HUES64 (cell line): Measurements from ENCODE around the gene LMX1B.

Experiments
- H3K27ac ChIP-seq: 2 replicates; pipeline ENCODE4 v1.7.0; 2013; ENCODE audit warnings: low read depth, low read length, inconsistent platforms
- H3K27me3 ChIP-seq: 2 replicates; pipeline ENCODE4 v1.6.1; 2013; ENCODE audit warnings: mild to moderate bottlenecking, low read length; ENCODE audit not compliant: insufficient read depth
- H3K36me3 ChIP-seq: 2 replicates; pipeline ENCODE4 v1.6.1; 2013; ENCODE audit warnings: mild to moderate bottlenecking, low read length; ENCODE audit not compliant: insufficient read depth
- H3K4me1 ChIP-seq: 2 replicates; pipeline ENCODE4 v1.6.1; 2013; ENCODE audit warnings: mild to moderate bottlenecking, low read length, moderate library complexity; ENCODE audit not compliant: insufficient read depth
- H3K4me3 ChIP-seq: 2 replicates; pipeline ENCODE4 v1.5.1; 2013; ENCODE audit warnings: mild to moderate bottlenecking, low read length, moderate library complexity
- H3K9ac ChIP-seq: 2 replicates; pipeline ENCODE4 v1.6.1; 2013; ENCODE audit warnings: mild to moderate bottlenecking, low read depth, low read length
- H3K9me3 ChIP-seq: 2 replicates; pipeline ENCODE4 v1.6.1; 2013; ENCODE audit warnings: low read depth, low read length; ENCODE audit not compliant: insufficient read depth
- WGBS: fragments of 150-250, 120-280 bp; methylation state at CpG from one replicate; pipeline ENCODE4 v1.1.7; 2013; ENCODE audit warnings: missing lambda C conversion rate; 5-methylcytosine and 5-hydroxymethylcytosine counted together

The LMX1B gene

DNA sequence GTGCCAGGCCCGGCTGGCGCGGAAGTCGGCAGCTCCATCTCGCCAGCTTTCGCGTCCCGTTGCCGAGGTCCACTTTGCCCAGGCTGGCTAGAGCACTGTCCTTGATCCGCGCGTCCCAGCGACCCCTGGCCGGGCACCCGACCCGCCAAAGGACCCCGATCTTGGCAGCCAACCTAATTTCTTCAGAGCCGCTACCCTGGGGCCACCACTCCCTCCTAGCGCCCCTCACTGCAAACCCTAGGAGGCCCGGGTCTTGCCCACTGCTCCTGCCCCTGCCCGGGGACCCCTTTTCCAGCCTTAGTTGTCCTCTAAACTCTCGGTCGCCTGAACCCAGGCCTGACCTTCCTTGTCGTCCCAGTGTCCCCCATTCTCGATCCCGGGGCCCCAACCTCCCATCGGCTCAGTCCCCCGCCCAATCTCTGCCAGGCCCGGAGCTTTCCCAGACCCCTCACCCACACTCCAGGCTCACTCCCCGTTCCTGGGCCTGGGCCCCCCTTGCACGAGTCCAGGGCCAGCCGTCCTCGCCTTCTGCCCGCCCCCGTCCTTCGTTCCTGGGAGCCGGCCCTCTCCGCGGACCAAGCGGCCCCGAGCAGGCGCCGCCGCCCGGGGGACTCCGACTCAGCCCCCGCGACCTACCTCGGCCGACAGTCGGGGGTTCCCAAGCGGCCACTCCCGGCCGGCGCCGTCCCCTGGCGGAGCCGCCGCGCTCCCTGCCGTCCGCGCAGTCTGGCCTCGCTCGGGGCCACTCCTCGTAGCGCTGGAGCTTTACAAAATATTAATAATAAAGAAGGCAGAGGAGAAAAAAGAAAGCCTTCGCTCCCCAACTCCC is 701 bp upstream of the LMX1B start:
- peaks cover 96% of the 10 kb centered on the region for H3K27me3 ChIP-seq
- H3K36me3 ChIP-seq = no peaks in the 10 kb centered on the region
- no peak overlapping the region for H3K27ac ChIP-seq
- H3K9me3 ChIP-seq = no peaks in the 10 kb centered on the region
- H3K4me3 ChIP-seq = peak overlapping the region; percentile 43
- 2% methylated on average over 65 of the region's 68 CpGs for WGBS
- peaks cover 31% of the 10 kb centered on the region for H3K4me1 ChIP-seq
- no peak overlapping the region for H3K9ac ChIP-seq

DNA sequence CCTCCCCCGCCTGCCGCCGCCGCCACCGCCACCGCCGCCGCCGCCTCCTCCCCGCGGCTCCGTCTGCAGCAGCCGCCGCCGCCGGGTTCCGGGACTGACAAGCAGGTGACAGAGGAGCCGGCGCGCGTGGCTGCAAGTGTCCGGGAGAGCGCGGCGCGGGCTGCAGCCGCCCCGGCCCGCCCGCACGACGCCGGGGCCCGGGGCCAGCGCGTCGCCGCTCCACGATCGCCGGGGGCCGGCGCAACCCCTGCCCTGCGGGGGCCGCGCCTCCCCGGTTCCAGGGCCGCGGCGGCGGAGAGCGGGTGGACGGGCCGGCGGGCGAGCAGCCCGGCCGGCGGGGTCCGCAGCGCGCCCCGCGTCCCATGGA is 343 bp downstream of the LMX1B start:
- H3K9ac ChIP-seq = no peak overlapping the region
- H3K27ac ChIP-seq = no peak overlapping the region
- H3K27me3 ChIP-seq = peaks cover 96% of the 10 kb centered on the region
- WGBS = under 1% methylated on average over 63 of the region's 64 CpGs
- no peaks in the 10 kb centered on the region for H3K9me3 ChIP-seq
- H3K4me1 ChIP-seq = peaks cover 38% of the 10 kb centered on the region
- H3K4me3 ChIP-seq = peak overlapping the region; percentile 27; the same call in 1 of the 2 replicates
- no peaks in the 10 kb centered on the region for H3K36me3 ChIP-seq

DNA sequence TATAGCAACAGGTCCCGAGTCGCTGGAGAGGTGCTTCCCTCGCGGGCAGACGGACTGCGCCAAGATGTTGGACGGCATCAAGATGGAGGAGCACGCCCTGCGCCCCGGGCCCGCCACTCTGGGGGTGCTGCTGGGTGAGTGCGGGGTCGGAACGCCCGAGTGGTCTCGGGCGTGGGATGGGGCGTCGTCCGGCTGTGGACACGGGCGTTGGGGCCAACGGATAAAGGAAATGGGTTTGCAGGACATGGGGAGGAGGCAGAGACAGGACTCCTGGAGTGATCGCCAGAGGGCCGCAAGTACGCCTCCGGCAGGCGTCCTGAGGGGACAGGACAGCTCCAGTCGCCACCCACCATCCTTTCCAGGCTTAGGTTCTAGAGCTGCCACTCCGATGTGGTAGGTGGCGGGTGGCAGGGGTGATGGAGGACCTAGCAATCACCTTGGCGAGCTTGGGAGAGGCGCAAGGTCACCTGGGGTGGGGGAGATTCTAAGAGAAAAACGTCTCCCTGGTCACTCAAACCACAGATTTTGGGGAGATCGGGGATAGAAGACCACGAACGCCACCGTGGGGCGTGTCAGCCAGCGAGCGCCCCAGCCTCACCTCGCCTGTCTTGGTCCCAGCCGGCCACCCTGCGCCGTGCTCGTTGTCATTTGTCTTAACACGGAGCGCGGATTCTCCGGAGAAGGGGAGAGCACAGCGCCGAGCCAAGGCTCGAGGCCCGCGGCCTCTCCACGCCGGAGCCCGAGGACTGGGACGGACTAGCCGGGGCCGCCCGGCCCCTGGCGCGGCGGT is 922 bp downstream of the LMX1B start:
- Histone ChIP-seq H3K27ac (no peak overlapping the region), H3K4me3 (peak overlapping the region; percentile 27), H3K36me3 (no peaks in the 10 kb centered on the region), H3K9ac (no peak overlapping the region), H3K9me3 (no peaks in the 10 kb centered on the region), H3K27me3 (peaks cover 96% of the 10 kb centered on the region), H3K4me1 (peaks cover 38% of the 10 kb centered on the region)
- WGBS = 3% methylated on average over 65 of the region's 65 CpGs

DNA sequence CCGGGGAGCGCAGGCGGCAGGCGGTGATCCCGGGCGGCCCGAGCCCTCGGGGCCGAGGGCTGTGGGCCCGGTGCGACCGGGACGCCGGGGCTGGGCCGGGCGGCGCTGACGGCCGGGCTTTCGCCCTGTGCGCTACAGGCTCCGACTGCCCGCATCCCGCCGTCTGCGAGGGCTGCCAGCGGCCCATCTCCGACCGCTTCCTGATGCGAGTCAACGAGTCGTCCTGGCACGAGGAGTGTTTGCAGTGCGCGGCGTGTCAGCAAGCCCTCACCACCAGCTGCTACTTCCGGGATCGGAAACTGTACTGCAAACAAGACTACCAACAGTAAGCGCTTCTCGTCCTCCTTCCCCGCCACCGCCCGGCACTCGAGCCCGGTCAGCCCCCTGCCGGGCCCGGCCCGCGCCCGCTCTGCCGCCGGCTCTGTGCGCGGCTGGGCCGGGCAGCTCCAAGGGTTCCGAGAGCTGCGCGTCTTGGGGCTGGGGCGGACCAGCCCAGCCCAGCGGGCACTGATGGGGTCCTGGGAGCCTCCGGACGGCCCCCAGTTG is 1.6 kb downstream of the LMX1B start:
- Histone ChIP-seq H3K27ac (no peak overlapping the region), H3K9ac (no peak overlapping the region), H3K9me3 (no peaks in the 10 kb centered on the region), H3K27me3 (peaks cover 96% of the 10 kb centered on the region), H3K4me3 (peak overlapping the region; percentile 27; the same call in 1 of the 2 replicates), H3K4me1 (peaks cover 38% of the 10 kb centered on the region), H3K36me3 (no peaks in the 10 kb centered on the region)
- WGBS = under 1% methylated on average over 62 of the region's 62 CpGs

DNA sequence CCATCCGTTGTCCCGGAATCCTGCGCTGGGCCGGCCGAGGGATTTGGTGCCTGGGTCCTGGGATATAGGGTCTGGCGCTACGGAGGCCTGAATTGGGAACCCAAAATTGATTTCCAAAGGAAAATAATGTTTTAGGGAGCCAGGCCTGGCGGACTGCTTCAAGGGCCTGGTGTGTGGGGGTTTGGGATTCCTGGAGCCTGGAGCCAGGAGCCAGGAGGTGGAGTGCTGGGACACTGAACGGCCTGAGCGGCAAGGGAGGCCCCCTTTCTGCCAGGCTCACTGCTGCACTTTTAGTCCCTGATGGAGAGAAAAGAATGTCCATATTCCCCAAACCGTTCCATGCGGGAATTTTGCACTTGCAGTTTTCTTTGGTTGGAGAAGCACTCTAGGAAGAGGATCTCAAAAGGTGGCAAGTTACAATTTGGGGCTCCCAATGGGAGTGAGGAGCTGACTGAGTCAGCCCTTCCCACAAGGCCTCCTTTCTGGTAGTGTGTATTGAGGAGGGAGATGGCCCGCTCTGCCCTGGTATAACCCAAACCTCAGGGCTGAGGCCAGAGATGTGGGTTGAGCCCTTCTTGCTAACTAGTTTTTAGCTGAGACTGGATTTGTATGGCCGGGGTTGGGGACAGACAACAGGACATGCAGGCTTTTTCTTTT is 2.2 kb downstream of the LMX1B start:
- no peaks in the 10 kb centered on the region for H3K36me3 ChIP-seq
- peak overlapping the region; percentile 17; the same call in 1 of the 2 replicates for H3K4me3 ChIP-seq
- no peak overlapping the region for H3K27ac ChIP-seq
- peaks cover 32% of the 10 kb centered on the region for H3K4me1 ChIP-seq
- 3% methylated on average over 14 of the region's 14 CpGs for WGBS
- peaks cover 96% of the 10 kb centered on the region for H3K27me3 ChIP-seq
- no peak overlapping the region for H3K9ac ChIP-seq
- H3K9me3 ChIP-seq = no peaks in the 10 kb centered on the region

DNA sequence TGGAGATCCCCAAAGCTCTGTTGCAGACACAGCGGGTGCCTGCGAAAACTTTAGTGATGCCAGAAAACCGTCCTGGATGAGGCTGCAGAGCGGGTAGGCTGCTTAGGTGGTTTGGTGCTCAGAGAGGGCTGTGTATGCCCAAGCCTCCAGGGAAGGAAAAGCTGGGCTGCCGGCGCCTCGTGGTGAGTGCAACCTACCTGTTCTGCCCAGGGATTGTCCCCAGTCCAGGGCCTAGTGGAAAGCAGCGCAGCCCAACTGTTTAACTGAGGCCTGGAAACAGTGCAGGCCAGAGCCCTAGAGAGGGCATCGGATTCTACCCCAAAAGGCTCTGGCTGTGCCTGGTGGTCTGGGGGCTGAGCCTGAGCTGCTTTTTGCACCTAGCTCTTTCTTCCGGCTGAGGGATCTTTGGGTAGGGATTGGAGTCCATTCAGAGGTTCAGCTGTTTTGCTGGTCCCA is 2.8 kb downstream of the LMX1B start:
- H3K36me3 ChIP-seq = no peaks in the 10 kb centered on the region
- 17% methylated on average over 10 of the region's 10 CpGs for WGBS
- H3K27me3 ChIP-seq = peaks cover 96% of the 10 kb centered on the region
- no peaks in the 10 kb centered on the region for H3K9me3 ChIP-seq
- peaks cover 27% of the 10 kb centered on the region for H3K4me1 ChIP-seq
- H3K9ac ChIP-seq = no peak overlapping the region
- H3K27ac ChIP-seq = no peak overlapping the region
- H3K4me3 ChIP-seq = no peak overlapping the region

DNA sequence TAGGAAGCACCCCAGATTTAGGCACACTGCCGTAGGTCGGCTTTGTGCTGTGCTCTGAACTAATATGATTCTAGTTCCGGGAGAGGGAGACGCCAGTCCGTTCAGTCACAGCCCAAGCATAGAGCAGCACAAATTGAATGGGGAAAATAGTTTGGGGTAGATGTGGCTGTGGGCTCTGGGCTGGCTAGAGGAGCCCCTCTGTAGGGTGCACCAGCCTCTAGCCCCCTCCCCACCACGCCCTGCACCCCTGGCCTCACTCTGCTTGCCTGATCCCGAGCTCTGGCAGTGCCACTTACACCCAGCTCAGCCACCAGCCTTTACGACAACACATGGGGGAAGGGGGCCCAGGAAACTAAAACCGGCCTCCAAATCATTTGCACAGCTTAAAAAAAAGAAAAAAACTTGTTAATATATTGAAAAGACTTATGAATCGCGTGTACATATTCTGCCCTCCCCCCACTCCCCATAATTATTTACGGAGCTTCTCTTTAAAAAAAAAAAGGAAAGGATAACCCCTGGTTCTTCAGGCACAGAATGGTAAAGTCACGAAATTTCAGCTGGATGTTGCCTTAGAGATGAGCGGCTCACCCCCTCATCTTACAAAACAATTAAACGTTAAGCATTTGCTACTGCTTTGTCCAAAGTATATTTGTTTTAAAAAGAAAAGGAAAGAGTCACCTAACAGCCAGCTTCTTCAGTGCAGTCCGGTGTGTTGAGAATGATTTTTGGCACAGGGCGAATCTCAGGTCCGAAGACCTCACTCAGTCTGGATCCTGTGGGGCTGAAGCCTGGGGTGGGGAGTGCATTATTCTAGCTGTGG is 3.5 kb downstream of the LMX1B start:
- WGBS = 7% methylated on average over 14 of the region's 18 CpGs
- H3K36me3 ChIP-seq = no peaks in the 10 kb centered on the region
- H3K4me1 ChIP-seq = peaks cover 34% of the 10 kb centered on the region

DNA sequence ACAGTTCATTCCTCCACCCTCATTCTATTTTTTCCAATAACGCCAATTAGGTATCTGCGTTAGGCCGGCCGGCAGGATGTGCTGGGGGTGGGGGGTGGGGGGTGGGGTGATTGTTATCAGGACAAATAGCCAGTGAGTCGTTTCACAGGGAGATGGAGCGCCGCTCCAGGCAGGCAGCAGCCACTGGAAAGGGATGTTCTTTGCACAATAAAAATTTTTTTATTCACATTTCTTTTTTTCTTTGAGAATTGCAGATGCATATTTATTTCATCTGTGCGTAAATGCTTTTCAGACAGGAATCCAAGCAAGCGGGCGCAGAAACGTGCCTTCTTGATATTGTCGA is 4.1 kb downstream of the LMX1B start:
- no peaks in the 10 kb centered on the region for H3K9me3 ChIP-seq
- no peak overlapping the region for H3K9ac ChIP-seq
- no peak overlapping the region; the same call in 1 of the 2 replicates for H3K4me3 ChIP-seq
- peaks cover 96% of the 10 kb centered on the region for H3K27me3 ChIP-seq
- no peak overlapping the region for H3K27ac ChIP-seq
- peaks cover 35% of the 10 kb centered on the region for H3K4me1 ChIP-seq
- 2% methylated on average over 9 of the region's 12 CpGs for WGBS
- H3K36me3 ChIP-seq = no peaks in the 10 kb centered on the region

More for the DNA sequence above, 3.5 kb downstream of the LMX1B start:
- Histone ChIP-seq H3K9me3 (no peaks in the 10 kb centered on the region), H3K27me3 (peaks cover 96% of the 10 kb centered on the region), H3K4me3 (no peak overlapping the region), H3K27ac (no peak overlapping the region), H3K9ac (no peak overlapping the region)

DNA sequence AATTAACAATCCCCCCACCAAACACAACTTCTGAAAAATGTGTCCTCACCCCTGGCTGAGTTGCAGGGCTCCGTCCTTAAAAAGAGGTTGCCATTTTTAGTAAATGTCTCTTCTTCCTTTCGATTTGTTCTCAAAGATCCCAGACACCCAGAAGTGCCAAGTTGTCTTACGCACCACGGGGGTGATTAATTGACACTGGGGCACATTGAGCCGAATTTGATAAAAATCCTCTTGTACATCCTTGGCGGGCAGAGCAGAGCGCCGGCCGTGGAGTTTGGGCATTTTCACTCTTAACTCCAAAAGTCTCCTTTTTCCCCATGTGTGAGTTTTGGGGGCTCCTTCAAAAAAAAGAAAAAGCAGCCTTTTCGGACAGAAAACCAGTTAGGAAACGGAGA is 4.5 kb downstream of the LMX1B start:
- H3K36me3 ChIP-seq = no peaks in the 10 kb centered on the region
- no peak overlapping the region for H3K9ac ChIP-seq
- no peak overlapping the region for H3K27ac ChIP-seq
- H3K4me3 ChIP-seq = peak overlapping the region; percentile 38
- H3K27me3 ChIP-seq = peaks cover 96% of the 10 kb centered on the region
- 3% methylated on average over 11 of the region's 11 CpGs for WGBS
- peaks cover 37% of the 10 kb centered on the region for H3K4me1 ChIP-seq
- H3K9me3 ChIP-seq = no peaks in the 10 kb centered on the region

DNA sequence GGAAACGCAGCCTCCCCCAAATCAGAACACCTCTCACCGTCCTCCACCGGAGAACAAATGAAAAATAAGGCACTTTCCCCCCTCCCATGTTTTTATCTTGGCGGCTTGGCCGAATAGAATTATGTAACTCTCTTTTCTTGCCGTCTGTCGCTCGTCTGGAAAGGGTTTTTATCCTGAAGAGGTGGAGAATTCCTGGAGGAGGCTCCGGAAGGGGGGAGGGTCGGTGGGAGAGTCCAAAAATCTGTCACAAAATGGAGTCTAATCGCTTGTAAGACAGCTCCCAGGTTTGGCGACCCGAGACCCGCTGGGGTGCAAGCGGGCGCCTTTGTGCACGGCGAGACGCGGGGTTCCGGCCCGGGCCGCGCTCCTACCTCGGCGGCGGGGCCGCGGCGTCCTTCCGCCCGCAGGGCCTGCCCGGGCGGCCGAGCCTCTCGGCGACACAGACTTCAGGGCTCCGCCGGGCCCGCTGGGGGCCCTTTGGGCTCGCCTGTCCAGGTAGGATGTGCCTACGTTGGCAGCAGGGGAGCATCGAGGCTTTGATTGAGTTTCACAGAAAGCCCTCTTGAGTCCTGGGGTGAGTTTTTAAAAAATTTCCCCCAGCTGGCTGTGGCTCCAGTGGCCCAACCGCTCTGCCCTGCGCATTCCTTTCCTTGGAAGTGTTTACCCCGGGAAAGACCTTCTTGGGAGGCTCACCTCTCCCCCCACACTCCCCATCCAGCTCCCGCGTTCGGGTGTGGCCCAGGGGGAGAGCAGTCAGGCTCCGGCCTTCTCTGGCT is 5.0 kb downstream of the LMX1B start:
- H3K4me1 ChIP-seq = peaks cover 42% of the 10 kb centered on the region
- H3K27me3 ChIP-seq = peaks cover 97% of the 10 kb centered on the region
- H3K36me3 ChIP-seq = no peaks in the 10 kb centered on the region
- no peaks in the 10 kb centered on the region for H3K9me3 ChIP-seq
- no peak overlapping the region for H3K9ac ChIP-seq
- H3K27ac ChIP-seq = no peak overlapping the region
- peak overlapping the region; percentile 38 for H3K4me3 ChIP-seq
- under 1% methylated on average over 50 of the region's 50 CpGs for WGBS
